B cell (primary cell): ENCODE measurements around the gene AP2B1. TPM values are rescaled to one million over a fixed set of nuclear protein-coding genes. Genes with fewer than 3 reads are reported as not detected.

Source experiments
- ATAC-seq: fragments of 200-7000 bp; cut with Tn5 transposase; one replicate; pipeline ENCODE4 v1.10.0; 2021; ENCODE audit warnings: low read depth, mild to moderate bottlenecking, moderate number of reproducible peaks, moderate library complexity
- CTCF ChIA-PET: fragments of 350-600 bp; sonication (Branson Sonifier 250); formaldehyde crosslinking; loops from one replicate; lab custom pipeline; 2021; ENCODE audit warnings: antibody characterized with exemption, inconsistent platforms; lab: Charles Lee
- POLR2A ChIA-PET: fragments of 350-600 bp; sonication (Branson Sonifier 250); formaldehyde crosslinking; loops from one replicate; lab custom pipeline; 2021; ENCODE audit warnings: antibody characterized with exemption; lab: Charles Lee
- DNase-seq: peaks from one replicate; pipeline ENCODE4 v3.0.0; 2013
- H2AFZ ChIP-seq: 2 replicates; pipeline ENCODE4 v1.6.1; 2012; ENCODE audit warnings: mild to moderate bottlenecking, low read depth, low read length; ENCODE audit not compliant: insufficient read depth, poor library complexity, severe bottlenecking
- H3K27ac ChIP-seq, 2 donors: 1 replicate in 1 of 2; 2 replicates in 1 of 2; pipeline ENCODE4 v1.5.1; 2012 to 2013; ENCODE audit warnings: low read length in 2 of 2, mild to moderate bottlenecking in 2 of 2, moderate library complexity in 1 of 2
- H3K27me3 ChIP-seq, 4 experiments: fragments of 200-600 bp in 1 of 4; sonication (generic) in 1 of 4; replicated peaks in 1 of 4; 1 replicate in 2 of 4; 2 replicates in 2 of 4; pipeline versions ENCODE4 v1.6.1 to v1.7.0; 2013 to 2016; ENCODE audit warnings: low read length in 3 of 4, mild to moderate bottlenecking in 2 of 4, mixed read lengths in 1 of 4, moderate library complexity in 1 of 4; ENCODE audit not compliant: insufficient read depth in 4 of 4, control insufficient read depth in 3 of 4; ENCODE audit errors: control extremely low read depth in 1 of 4
- H3K36me3 ChIP-seq, 2 experiments: replicated peaks in 1 of 2; 1 replicate in 1 of 2; 2 replicates in 1 of 2; pipeline versions ENCODE4 v1.6.1 to v1.7.1; 2013; ENCODE audit warnings: low read length in 1 of 2; ENCODE audit not compliant: insufficient read depth in 2 of 2, control insufficient read depth in 1 of 2; ENCODE audit errors: control extremely low read depth in 1 of 2, extremely low read depth in 1 of 2
- H3K4me1 ChIP-seq, 2 donors: fragments of 200-600 bp in 1 of 2; sonication (generic) in 1 of 2; 1 replicate in 1 of 2; 2 replicates in 1 of 2; pipeline versions ENCODE4 v1.5.1 to v1.6.1; 2013 to 2017; ENCODE audit warnings: low read length in 2 of 2; ENCODE audit not compliant: control insufficient read depth in 2 of 2, insufficient read depth in 2 of 2
- H3K4me2 ChIP-seq: replicated peaks from 2 replicates; pipeline ENCODE3; 2012; ENCODE audit warnings: mild to moderate bottlenecking, low read depth, low read length; ENCODE audit not compliant: poor library complexity, severe bottlenecking
- H3K4me3 ChIP-seq, 5 experiments: fragments of 200-600 bp in 1 of 5; sonication (generic) in 1 of 5; 1 replicate in 3 of 5; 2 replicates in 2 of 5; pipeline versions ENCODE4 v1.5.1 to v1.7.0; 2011 to 2016; ENCODE audit warnings: low read length in 4 of 5, mild to moderate bottlenecking in 4 of 5, low read depth in 2 of 5, control low read depth in 1 of 5, moderate library complexity in 1 of 5; ENCODE audit not compliant: insufficient read depth in 1 of 5; ENCODE audit errors: control extremely low read depth in 1 of 5, extremely low read depth in 1 of 5
- H3K79me2 ChIP-seq: fragments of 200-600 bp; sonication (generic); one replicate; pipeline ENCODE4 v1.6.0; 2016; ENCODE audit warnings: low read length; ENCODE audit not compliant: control insufficient read depth, insufficient read depth
- H3K9ac ChIP-seq: fragments of 200-600 bp; sonication (generic); 2 replicates; pipeline ENCODE4 v1.6.1; 2017; ENCODE audit warnings: mild to moderate bottlenecking, low read length, moderate library complexity
- H3K9me3 ChIP-seq, 3 donors: one replicate each; pipeline versions ENCODE4 v1.6.1 to v1.7.1; 2013; ENCODE audit warnings: low read length in 2 of 3; ENCODE audit not compliant: control insufficient read depth in 2 of 3, insufficient read depth in 1 of 3; ENCODE audit errors: control extremely low read depth in 1 of 3
- H4K20me1 ChIP-seq: 2 replicates; pipeline ENCODE4 v1.6.0; 2012; ENCODE audit warnings: mild to moderate bottlenecking, low read length; ENCODE audit not compliant: insufficient read depth, control insufficient read depth, poor library complexity, severe bottlenecking
- H3K27ac Mint-ChIP-seq: one replicate; pipeline ENCODE4 v1.8.0; 2021; ENCODE audit warnings: mixed read lengths
- H3K27me3 Mint-ChIP-seq: one replicate; pipeline ENCODE4 v1.8.0; 2021; ENCODE audit warnings: mixed read lengths
- H3K4me1 Mint-ChIP-seq: one replicate; pipeline ENCODE4 v1.8.0; 2021; ENCODE audit warnings: mixed read lengths
- H3K4me3 Mint-ChIP-seq: one replicate; pipeline ENCODE4 v1.8.0; 2021; ENCODE audit warnings: mixed read lengths
- H3K9me3 Mint-ChIP-seq: one replicate; pipeline ENCODE4 v1.8.0; 2022; ENCODE audit warnings: mixed read lengths; ENCODE audit not compliant: insufficient read depth
- CTCF ChIP-seq: fragments of 200-600 bp; IDR thresholded peaks from one replicate; pipeline ENCODE4 v1.8.0; 2022; ENCODE audit warnings: antibody characterized with exemption, mild to moderate bottlenecking
- EZH2 ChIP-seq: IDR thresholded peaks from 2 replicates; pipeline ENCODE4 v1.6.1; 2012; ENCODE audit warnings: borderline replicate concordance, low read depth, mild to moderate bottlenecking, moderate library complexity, low read length; ENCODE audit not compliant: insufficient read depth, poor library complexity, severe bottlenecking
- WGBS: methylation state at CpG from one replicate; pipeline ENCODE4 v1.1.5; 2013; ENCODE audit warnings: missing lambda C conversion rate; ENCODE audit not compliant: insufficient coverage; 5-methylcytosine and 5-hydroxymethylcytosine counted together
- intact Hi-C: fragments of 100-400 bp; cut with micrococcal nuclease; formaldehyde crosslinking; loops from one replicate; pipeline ENCODE4 v1.10.0; 2022
- polyA plus RNA-seq: library from polyadenylated mRNA; depleted of rRNA; stranded (reverse); fragments of >200 nt; gene quantifications from 2 replicates; pipeline ENCODE4 v1.2.3, GENCODE V29; 2012
- total RNA-seq, 2 donors: library from RNA; stranded (reverse); fragments of 120-200 nt in 1 of 2; gene quantifications; 1 replicate in 1 of 2; 2 replicates in 1 of 2; pipeline versions ENCODE4 v1.2.3 to v1.2.4, GENCODE V29; 2013 to 2022

The AP2B1 gene
- total and polyA plus RNA-seq, 2 donors (not counting 1 experiment from before 2014, with no cell fraction given): 33.1 to 123 TPM

- Mint-ChIP-seq H3K27ac (peak overlapping the region; percentile 57), H3K4me3 (peak overlapping the region; percentile 99), H3K4me1 (peaks cover 23% of the 10 kb centered on the region), H3K27me3 (peaks cover 2% of the 10 kb centered on the region), H3K9me3 (no peaks in the 10 kb centered on the region)
- no peak overlapping the region for H3K9ac ChIP-seq
- no peaks in the 10 kb centered on the region for H4K20me1 ChIP-seq
- H3K79me2 ChIP-seq: peaks cover 40% of the 10 kb centered on the region
- peak overlapping the region; percentile 88 for H3K4me2 ChIP-seq
- intact Hi-C loops: loop anchor here (5.0 kb wide), 2 partner anchors 325 to 605 kb away; partner anchors contain the start of genes CCT6B, SLFN5 and ZNF830
- H3K36me3 ChIP-seq: no peaks in the 10 kb centered on the region
- peak overlapping the region in 3 of 5 experiments; percentile 79 to 98 (median 91) for H3K4me3 ChIP-seq
- DNase-seq: no peak
- no peak for ATAC-seq
- ChIA-PET CTCF (interaction anchor here (0.6 to 1.4 kb wide), 3 partner anchors 24 to 425 kb away, joined by 3 read pairs; no protein-coding TSS in a partner anchor), POLR2A (interaction anchor here (2.8 kb wide), 1 partner anchor 11 kb away, joined by 29 read pairs; the partner anchor contains the start of gene PEX12)
- TF ChIP-seq CTCF: no peak
- no peak for TF ChIP-seq EZH2
- peaks cover 14 to 16% of the 10 kb centered on the region in 2 donors for H3K4me1 ChIP-seq
- H3K27me3 ChIP-seq: no peaks in the 10 kb centered on the region
- 91% methylated on average over 11 of the region's 11 CpGs for whole genome bisulfite sequencing
- no peaks in the 10 kb centered on the region for H3K9me3 ChIP-seq
- H2AFZ ChIP-seq: peak overlapping the region; percentile 93
- H3K27ac ChIP-seq: no peak overlapping the region
These were observed 20.2 kb upstream of the AP2B1 start for GRCh38 chr17:35566968-35567367.

GRCh38 chr17:35568561-35568960 lies 18.6 kb upstream of the AP2B1 start:
- H3K27me3 ChIP-seq: no peaks in the 10 kb centered on the region
- Mint-ChIP-seq H3K4me3 (peak overlapping the region; percentile 99), H3K27me3 (peaks cover 2% of the 10 kb centered on the region), H3K27ac (peak overlapping the region; percentile 95), H3K9me3 (no peaks in the 10 kb centered on the region), H3K4me1 (peaks cover 23% of the 10 kb centered on the region)
- peak overlapping the region in 1 of 2 donors; percentile 84 for H3K27ac ChIP-seq
- peak overlapping the region; percentile 76 to 98 (median 91) for H3K4me3 ChIP-seq
- 42% methylated on average over 12 of the region's 15 CpGs for WGBS
- ChIA-PET POLR2A (interaction anchor here (0.6 to 2.8 kb wide), 3 partner anchors 10 to 514 kb away, joined by 3 to 29 read pairs (median 7); partner anchors contain the start of gene PEX12), CTCF (interaction anchor here (0.8 to 1.7 kb wide), 3 partner anchors 8 to 29 kb away, joined by 3 to 5 read pairs (median 3); partner anchors contain the start of gene PEX12)
- ATAC-seq (no peak), DNase-seq (no peak)
- peaks cover 41% of the 10 kb centered on the region for H3K79me2 ChIP-seq
- no peaks in the 10 kb centered on the region for H4K20me1 ChIP-seq
- TF ChIP-seq CTCF: no peak
- no peak for TF ChIP-seq EZH2
- intact Hi-C loops: loop anchor here (1.0 to 5.0 kb wide), 6 partner anchors 10 to 976 kb away; partner anchors contain the start of genes AP2B1, CCT6B, GGNBP2 and PEX12
- H3K36me3 ChIP-seq: no peaks in the 10 kb centered on the region
- H3K4me2 ChIP-seq: peak overlapping the region; percentile 88
- no peaks in the 10 kb centered on the region for H3K9me3 ChIP-seq
- H2AFZ ChIP-seq: peak overlapping the region; percentile 93
- H3K9ac ChIP-seq: peak overlapping the region; percentile 87
- H3K4me1 ChIP-seq: peaks cover 14 to 16% of the 10 kb centered on the region in 2 donors
